MM.1S (cell line): ENCODE data around the gene GAS2L1.

Experiments
- DNase-seq: peaks from one replicate; pipeline ENCODE4 v3.0.0-alpha.2; 2015
- H2AFZ ChIP-seq: fragments of 300-600 bp; sonication (generic); 2 replicates; pipeline ENCODE4 v1.6.0; 2016; ENCODE audit warnings: antibody characterized with exemption, low read length
- H3F3A ChIP-seq: fragments of 300-600 bp; sonication (generic); 2 replicates; pipeline ENCODE4 v1.6.1; 2016; ENCODE audit warnings: mild to moderate bottlenecking, antibody characterized with exemption, low read length, moderate library complexity, mixed read lengths; ENCODE audit not compliant: insufficient read depth
- H3K27ac ChIP-seq: fragments of 300-600 bp; sonication (generic); 2 replicates; pipeline ENCODE4 v1.5.1; 2016; ENCODE audit warnings: mild to moderate bottlenecking, low read length
- H3K27me3 ChIP-seq: fragments of 300-600 bp; sonication (generic); replicated peaks from 2 replicates; pipeline ENCODE4 v1.6.0; 2016; ENCODE audit warnings: low read length; ENCODE audit not compliant: insufficient read depth
- H3K36me3 ChIP-seq: fragments of 300-600 bp; sonication (generic); replicated peaks from 2 replicates; pipeline ENCODE4 v1.6.1; 2016; ENCODE audit warnings: mild to moderate bottlenecking, low read length, mixed read lengths; ENCODE audit not compliant: insufficient read depth
- H3K4me1 ChIP-seq: fragments of 300-600 bp; sonication (generic); 2 replicates; pipeline ENCODE4 v1.6.1; 2016; ENCODE audit warnings: low read length, mixed read lengths
- H3K4me2 ChIP-seq: fragments of 300-600 bp; sonication (generic); 2 replicates; pipeline ENCODE4 v1.6.0; 2016; ENCODE audit warnings: low read depth, low read length
- H3K4me3 ChIP-seq: fragments of 300-600 bp; sonication (generic); 2 replicates; pipeline ENCODE4 v1.5.1; 2016; ENCODE audit warnings: low read length, mixed read lengths
- H3K79me2 ChIP-seq: fragments of 300-600 bp; sonication (generic); 2 replicates; pipeline ENCODE4 v1.6.1; 2016; ENCODE audit warnings: mixed run types, low read length, mixed read lengths
- H3K9ac ChIP-seq: fragments of 300-600 bp; sonication (generic); 2 replicates; pipeline ENCODE4 v1.6.1; 2016; ENCODE audit warnings: low read length, mixed read lengths
- H3K9me2 ChIP-seq: fragments of 300-600 bp; sonication (generic); replicated peaks from 2 replicates; pipeline ENCODE4 v1.6.1; 2016; ENCODE audit warnings: mild to moderate bottlenecking, low read length, mixed read lengths; ENCODE audit not compliant: insufficient read depth
- H3K9me3 ChIP-seq: fragments of 300-600 bp; sonication (generic); replicated peaks from 2 replicates; pipeline ENCODE4 v1.6.1; 2016; ENCODE audit warnings: mild to moderate bottlenecking, low read length, mixed read lengths; ENCODE audit not compliant: insufficient read depth
- H4K20me1 ChIP-seq: fragments of 300-600 bp; sonication (generic); 2 replicates; pipeline ENCODE4 v1.6.1; 2016; ENCODE audit warnings: mild to moderate bottlenecking, low read length, moderate library complexity, mixed read lengths; ENCODE audit not compliant: insufficient read depth
- CTCF ChIP-seq: fragments of 300-600 bp; sonication (generic); IDR thresholded peaks from 2 replicates; pipeline ENCODE4 v1.5.1; 2016; ENCODE audit warnings: antibody characterized with exemption, low read length, mixed read lengths
- EZH2 ChIP-seq: fragments of 300-600 bp; sonication (generic); optimal IDR thresholded peaks from 2 replicates; pipeline ENCODE3; 2017; ENCODE audit warnings: low read depth, mild to moderate bottlenecking, antibody characterized with exemption, low read length, mixed read lengths
- EZH2phosphoT487 ChIP-seq: fragments of 300-600 bp; sonication (generic); IDR thresholded peaks from 2 replicates; pipeline ENCODE4 v1.6.1; 2018; ENCODE audit warnings: antibody characterized with exemption, low read length

Gene GAS2L1

GRCh38 chr22:29348041-29348440, 41.6 kb downstream of the GAS2L1 start:
- no peaks in the 10 kb centered on the region for H3F3A ChIP-seq
- H3K36me3 ChIP-seq: peaks cover 8% of the 10 kb centered on the region; the same call in 1 of the 2 replicates
- no peak for TF ChIP-seq EZH2
- TF ChIP-seq CTCF: no peak
- TF ChIP-seq EZH2phosphoT487: no peak
- H3K79me2 ChIP-seq: no peaks in the 10 kb centered on the region
- H3K4me3 ChIP-seq: no peak overlapping the region
- H3K4me2 ChIP-seq: no peak overlapping the region
- H4K20me1 ChIP-seq: no peaks in the 10 kb centered on the region
- no peak for DNase-seq
- H3K9ac ChIP-seq: no peak overlapping the region
- no peaks in the 10 kb centered on the region for H3K9me2 ChIP-seq
- no peak overlapping the region for H2AFZ ChIP-seq
- H3K27me3 ChIP-seq: no peaks in the 10 kb centered on the region
- H3K4me1 ChIP-seq: no peaks in the 10 kb centered on the region
- no peak overlapping the region for H3K27ac ChIP-seq
- H3K9me3 ChIP-seq: no peaks in the 10 kb centered on the region

- Histone ChIP-seq H3K36me3 (peaks cover 8% of the 10 kb centered on the region; the same call in 1 of the 2 replicates), H3K4me2 (no peak overlapping the region), H3K9me2 (no peaks in the 10 kb centered on the region), H3K27me3 (no peaks in the 10 kb centered on the region), H4K20me1 (no peaks in the 10 kb centered on the region), H3K9ac (no peak overlapping the region), H3K79me2 (no peaks in the 10 kb centered on the region), H2AFZ (no peak overlapping the region), H3K4me1 (no peaks in the 10 kb centered on the region), H3K9me3 (no peaks in the 10 kb centered on the region), H3K27ac (no peak overlapping the region), H3F3A (no peaks in the 10 kb centered on the region), H3K4me3 (no peak overlapping the region)
- no peak for DNase-seq
- TF ChIP-seq EZH2phosphoT487 (no peak), EZH2 (no peak), CTCF (no peak)
Observed at GRCh38 chr22:29348956-29349355, 42.5 kb downstream of the GAS2L1 start.

- TF ChIP-seq CTCF (no peak), EZH2 (no peak), EZH2phosphoT487 (no peak)
- no peak overlapping the region for H3K9ac ChIP-seq
Observed at GRCh38 chr22:29351042-29351441, 44.6 kb downstream of the GAS2L1 start.

More at GRCh38 chr22:29351042-29351441, 44.6 kb downstream of the GAS2L1 start:
- H3K36me3 ChIP-seq: peaks cover 8% of the 10 kb centered on the region; the same call in 1 of the 2 replicates
- H2AFZ ChIP-seq: no peak overlapping the region
- H3K9me3 ChIP-seq: no peaks in the 10 kb centered on the region
- H3K79me2 ChIP-seq: no peaks in the 10 kb centered on the region
- no peak overlapping the region for H3K4me2 ChIP-seq
- H4K20me1 ChIP-seq: no peaks in the 10 kb centered on the region
- no peak overlapping the region for H3K4me3 ChIP-seq
- no peaks in the 10 kb centered on the region for H3K27me3 ChIP-seq
- no peaks in the 10 kb centered on the region for H3F3A ChIP-seq
- H3K9me2 ChIP-seq: no peaks in the 10 kb centered on the region
- H3K27ac ChIP-seq: no peak overlapping the region
- no peaks in the 10 kb centered on the region for H3K4me1 ChIP-seq
- DNase-seq: no peak
